Neural cell (in vitro differentiated cells): ENCODE results near the gene DYNLT4. TPM values are rescaled to one million over a fixed set of nuclear protein-coding genes. Genes with fewer than 3 reads are reported as not detected.

ENCODE experiments used
- H2AFZ ChIP-seq: fragments of 200-600, 300-800 bp; sonication (generic), shearing (Covaris generic); 2 replicates; pipeline ENCODE4 v1.6.0; 2014; ENCODE audit warnings: low read depth, mild to moderate bottlenecking, antibody characterized with exemption, low read length, moderate library complexity
- H3F3A ChIP-seq: fragments of 200-600 bp; shearing (Covaris generic); 2 replicates; pipeline ENCODE4 v1.6.1; 2016; ENCODE audit warnings: mild to moderate bottlenecking, moderate library complexity, mixed read lengths, antibody characterized with exemption, low read length; ENCODE audit not compliant: insufficient read depth, poor library complexity, severe bottlenecking
- H3K27ac ChIP-seq: fragments of 200-600, 300-800 bp; sonication (generic), shearing (Covaris generic); 2 replicates; pipeline ENCODE4 v1.5.1; 2014; ENCODE audit warnings: mild to moderate bottlenecking, low read length, moderate library complexity
- H3K27me3 ChIP-seq: fragments of 300-800, 200-600 bp; sonication (generic), shearing (Covaris generic); 2 replicates; pipeline ENCODE4 v1.6.0; 2014; ENCODE audit warnings: mild to moderate bottlenecking, low read depth, low read length, moderate library complexity; ENCODE audit not compliant: insufficient read depth
- H3K36me3 ChIP-seq: fragments of 300-800, 200-600 bp; sonication (generic), shearing (Covaris generic); 2 replicates; pipeline ENCODE4 v1.5.1; 2014; ENCODE audit warnings: mild to moderate bottlenecking, antibody characterized with exemption, low read length, moderate library complexity; ENCODE audit not compliant: insufficient read depth
- H3K4me2 ChIP-seq: fragments of 300-800, 200-600 bp; sonication (generic), shearing (Covaris generic); 2 replicates; pipeline ENCODE4 v1.6.0; 2014; ENCODE audit warnings: mild to moderate bottlenecking, low read length
- H3K4me3 ChIP-seq: fragments of 300-800, 200-600 bp; sonication (generic), shearing (Covaris generic); 2 replicates; pipeline ENCODE4 v1.5.1; 2014; ENCODE audit warnings: mild to moderate bottlenecking, low read length, moderate library complexity
- H3K79me2 ChIP-seq: fragments of 200-600 bp; shearing (Covaris generic); replicated peaks from 2 replicates; pipeline ENCODE4 v1.6.0; 2014; ENCODE audit warnings: mild to moderate bottlenecking, low read length, moderate library complexity; ENCODE audit not compliant: insufficient read depth
- H3K9ac ChIP-seq: fragments of 300-800, 200-600 bp; sonication (generic), shearing (Covaris generic); 2 replicates; pipeline ENCODE4 v1.6.1; 2016; ENCODE audit warnings: mild to moderate bottlenecking, low read length, mixed read lengths
- H3K9me2 ChIP-seq: fragments of 200-600 bp; shearing (Covaris generic); 2 replicates; pipeline ENCODE4 v1.6.1; 2016; ENCODE audit warnings: mild to moderate bottlenecking, low read length, mixed read lengths; ENCODE audit not compliant: insufficient read depth
- H3K9me3 ChIP-seq: fragments of 200-600, 300-800 bp; sonication (generic), shearing (Covaris generic); 2 replicates; pipeline ENCODE4 v1.6.1; 2016; ENCODE audit warnings: mild to moderate bottlenecking, mixed run types, low read length, moderate library complexity, mixed read lengths
- H4K20me1 ChIP-seq: fragments of 200-600 bp; shearing (Covaris generic); 2 replicates; pipeline ENCODE4 v1.6.1; 2016; ENCODE audit warnings: mild to moderate bottlenecking, mixed run types; ENCODE audit not compliant: insufficient read depth
- EP300 ChIP-seq: fragments of 450-650 bp; conservative IDR thresholded peaks from 2 replicates; pipeline ENCODE4 v1.6.1; 2014; ENCODE audit warnings: antibody characterized with exemption, mild to moderate bottlenecking, moderate library complexity; ENCODE audit not compliant: poor library complexity, severe bottlenecking
- EZH2 ChIP-seq: fragments of 200-600, 300-800 bp; shearing (Covaris generic), sonication (generic); IDR thresholded peaks from 2 replicates; pipeline ENCODE4 v1.6.1; 2014; ENCODE audit warnings: antibody characterized with exemption, low read length, borderline replicate concordance, mild to moderate bottlenecking; ENCODE audit not compliant: insufficient read depth, poor library complexity, severe bottlenecking
- MXI1 ChIP-seq: fragments of 450-650 bp; conservative IDR thresholded peaks from 2 replicates; pipeline ENCODE4 v1.6.1; 2014; ENCODE audit warnings: antibody characterized with exemption, mild to moderate bottlenecking; ENCODE audit not compliant: poor library complexity, severe bottlenecking
- POLR2AphosphoS5 ChIP-seq: IDR thresholded peaks from 2 replicates; pipeline ENCODE4 v1.6.1; 2012
- RAD21 ChIP-seq: fragments of 450-650 bp; conservative IDR thresholded peaks from 2 replicates; pipeline ENCODE4 v1.6.1; 2014; ENCODE audit warnings: antibody characterized with exemption, mild to moderate bottlenecking, moderate library complexity
- SMC3 ChIP-seq: fragments of 450-650 bp; conservative IDR thresholded peaks from 2 replicates; pipeline ENCODE4 v1.6.1; 2014; ENCODE audit warnings: antibody characterized with exemption, mild to moderate bottlenecking, moderate library complexity; ENCODE audit not compliant: poor library complexity
- TAF1 ChIP-seq: IDR thresholded peaks from 2 replicates; pipeline ENCODE4 v1.6.1; 2012; ENCODE audit warnings: low read depth
- polyA plus RNA-seq: library from polyadenylated mRNA; depleted of rRNA; stranded (reverse); fragments of >200 nt; gene quantifications from 2 replicates; pipeline ENCODE4 v1.2.3, GENCODE V29; 2014
- TF ChIP-seq, protein P1 (sequence below): IDR thresholded peaks from 2 replicates; pipeline ENCODE4 v1.6.1; 2012; ENCODE audit warnings: borderline replicate concordance
- TF ChIP-seq, protein P2 (sequence below): fragments of 450-650 bp; IDR thresholded peaks from 2 replicates; pipeline ENCODE4 v1.5.1; 2014; ENCODE audit warnings: antibody characterized with exemption, mild to moderate bottlenecking, moderate library complexity; ENCODE audit not compliant: poor library complexity, severe bottlenecking

Gene DYNLT4
- polyA plus RNA-seq, 1 donor from 2014 or later = not detected

DNA sequence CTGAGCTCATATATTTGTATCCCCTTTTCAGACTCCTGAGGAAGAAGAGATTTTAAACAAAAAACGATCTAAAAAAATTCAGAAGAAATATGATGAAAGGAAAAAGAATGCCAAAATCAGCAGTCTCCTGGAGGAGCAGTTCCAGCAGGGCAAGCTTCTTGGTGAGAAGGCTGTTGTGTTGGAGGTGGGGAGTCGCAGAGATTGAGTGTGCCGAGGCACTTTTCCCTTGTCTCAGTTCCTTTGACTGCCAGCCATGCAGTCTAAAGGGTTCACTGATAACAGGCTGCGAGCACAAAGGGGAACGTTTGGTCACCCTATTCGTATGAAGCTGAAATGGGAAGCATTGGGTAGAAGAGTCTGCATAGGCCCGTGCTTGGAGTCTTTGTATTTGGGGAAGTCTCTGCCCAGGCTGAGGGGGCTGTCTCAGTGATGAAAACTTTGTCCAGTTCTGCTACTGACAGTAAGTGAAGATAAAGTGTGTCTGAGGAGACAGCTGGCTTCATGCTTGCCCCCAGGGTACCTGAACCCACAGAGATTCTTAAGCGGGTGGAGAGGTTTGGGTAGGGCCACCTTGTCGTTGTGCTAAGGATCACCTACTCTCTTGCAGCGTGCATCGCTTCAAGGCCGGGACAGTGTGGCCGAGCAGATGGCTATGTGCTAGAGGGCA, 29.0 kb downstream of the DYNLT4 start:
- H3K27ac ChIP-seq = no peak overlapping the region
- H3K9me3 ChIP-seq = no peaks in the 10 kb centered on the region
- no peaks in the 10 kb centered on the region for H3K36me3 ChIP-seq
- no peak overlapping the region for H3K4me3 ChIP-seq
- no peaks in the 10 kb centered on the region for H3K27me3 ChIP-seq
- no peak overlapping the region for H2AFZ ChIP-seq
- no peaks in the 10 kb centered on the region for H3F3A ChIP-seq
- peaks cover 2% of the 10 kb centered on the region for H4K20me1 ChIP-seq
- no peak overlapping the region for H3K9ac ChIP-seq
- peaks cover 10% of the 10 kb centered on the region for H3K79me2 ChIP-seq
- H3K9me2 ChIP-seq = no peaks in the 10 kb centered on the region
- TF ChIP-seq MXI1 (no peak), RAD21 (no peak), SMC3 (no peak), TAF1 (no peak)
- no peak overlapping the region for H3K4me2 ChIP-seq

DNA sequence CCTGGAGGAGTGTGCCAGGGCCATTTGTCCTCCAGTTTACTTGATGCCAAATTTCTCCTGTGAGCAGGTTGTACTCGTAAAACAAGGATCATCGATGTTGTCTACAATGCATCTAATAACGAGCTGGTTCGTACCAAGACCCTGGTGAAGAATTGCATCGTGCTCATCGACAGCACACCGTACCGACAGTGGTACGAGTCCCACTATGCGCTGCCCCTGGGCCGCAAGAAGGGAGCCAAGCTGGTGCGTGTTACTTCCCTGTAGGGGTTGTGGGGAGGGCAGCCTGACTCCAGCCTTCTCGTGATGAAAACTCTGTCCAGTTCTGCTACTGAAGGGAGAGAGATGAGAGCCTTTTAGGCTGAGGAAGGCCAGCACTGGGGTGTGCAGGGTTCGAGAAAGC, 29.6 kb downstream of the DYNLT4 start:
- no peak overlapping the region for H2AFZ ChIP-seq
- no peak overlapping the region for H3K27ac ChIP-seq
- peak overlapping the region; percentile 81 for H3K4me3 ChIP-seq
- no peak overlapping the region for H3K9ac ChIP-seq
- H3K9me3 ChIP-seq = no peaks in the 10 kb centered on the region
- H3K79me2 ChIP-seq = peaks cover 10% of the 10 kb centered on the region
- no peaks in the 10 kb centered on the region for H3K36me3 ChIP-seq
- no peak overlapping the region for H3K4me2 ChIP-seq
- no peaks in the 10 kb centered on the region for H3K27me3 ChIP-seq
- no peaks in the 10 kb centered on the region for H3K9me2 ChIP-seq
- H3F3A ChIP-seq = no peaks in the 10 kb centered on the region
- peaks cover 2% of the 10 kb centered on the region for H4K20me1 ChIP-seq
- TF ChIP-seq TAF1 = no peak
- no peak for TF ChIP-seq EZH2
- TF ChIP-seq, protein P1, sequence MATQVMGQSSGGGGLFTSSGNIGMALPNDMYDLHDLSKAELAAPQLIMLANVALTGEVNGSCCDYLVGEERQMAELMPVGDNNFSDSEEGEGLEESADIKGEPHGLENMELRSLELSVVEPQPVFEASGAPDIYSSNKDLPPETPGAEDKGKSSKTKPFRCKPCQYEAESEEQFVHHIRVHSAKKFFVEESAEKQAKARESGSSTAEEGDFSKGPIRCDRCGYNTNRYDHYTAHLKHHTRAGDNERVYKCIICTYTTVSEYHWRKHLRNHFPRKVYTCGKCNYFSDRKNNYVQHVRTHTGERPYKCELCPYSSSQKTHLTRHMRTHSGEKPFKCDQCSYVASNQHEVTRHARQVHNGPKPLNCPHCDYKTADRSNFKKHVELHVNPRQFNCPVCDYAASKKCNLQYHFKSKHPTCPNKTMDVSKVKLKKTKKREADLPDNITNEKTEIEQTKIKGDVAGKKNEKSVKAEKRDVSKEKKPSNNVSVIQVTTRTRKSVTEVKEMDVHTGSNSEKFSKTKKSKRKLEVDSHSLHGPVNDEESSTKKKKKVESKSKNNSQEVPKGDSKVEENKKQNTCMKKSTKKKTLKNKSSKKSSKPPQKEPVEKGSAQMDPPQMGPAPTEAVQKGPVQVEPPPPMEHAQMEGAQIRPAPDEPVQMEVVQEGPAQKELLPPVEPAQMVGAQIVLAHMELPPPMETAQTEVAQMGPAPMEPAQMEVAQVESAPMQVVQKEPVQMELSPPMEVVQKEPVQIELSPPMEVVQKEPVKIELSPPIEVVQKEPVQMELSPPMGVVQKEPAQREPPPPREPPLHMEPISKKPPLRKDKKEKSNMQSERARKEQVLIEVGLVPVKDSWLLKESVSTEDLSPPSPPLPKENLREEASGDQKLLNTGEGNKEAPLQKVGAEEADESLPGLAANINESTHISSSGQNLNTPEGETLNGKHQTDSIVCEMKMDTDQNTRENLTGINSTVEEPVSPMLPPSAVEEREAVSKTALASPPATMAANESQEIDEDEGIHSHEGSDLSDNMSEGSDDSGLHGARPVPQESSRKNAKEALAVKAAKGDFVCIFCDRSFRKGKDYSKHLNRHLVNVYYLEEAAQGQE = no peak
- TF ChIP-seq POLR2AphosphoS5 = no peak
- no peak for TF ChIP-seq SMC3
- no peak for TF ChIP-seq EP300
- TF ChIP-seq MXI1 = no peak
- no peak for TF ChIP-seq RAD21
- TF ChIP-seq, protein P2, sequence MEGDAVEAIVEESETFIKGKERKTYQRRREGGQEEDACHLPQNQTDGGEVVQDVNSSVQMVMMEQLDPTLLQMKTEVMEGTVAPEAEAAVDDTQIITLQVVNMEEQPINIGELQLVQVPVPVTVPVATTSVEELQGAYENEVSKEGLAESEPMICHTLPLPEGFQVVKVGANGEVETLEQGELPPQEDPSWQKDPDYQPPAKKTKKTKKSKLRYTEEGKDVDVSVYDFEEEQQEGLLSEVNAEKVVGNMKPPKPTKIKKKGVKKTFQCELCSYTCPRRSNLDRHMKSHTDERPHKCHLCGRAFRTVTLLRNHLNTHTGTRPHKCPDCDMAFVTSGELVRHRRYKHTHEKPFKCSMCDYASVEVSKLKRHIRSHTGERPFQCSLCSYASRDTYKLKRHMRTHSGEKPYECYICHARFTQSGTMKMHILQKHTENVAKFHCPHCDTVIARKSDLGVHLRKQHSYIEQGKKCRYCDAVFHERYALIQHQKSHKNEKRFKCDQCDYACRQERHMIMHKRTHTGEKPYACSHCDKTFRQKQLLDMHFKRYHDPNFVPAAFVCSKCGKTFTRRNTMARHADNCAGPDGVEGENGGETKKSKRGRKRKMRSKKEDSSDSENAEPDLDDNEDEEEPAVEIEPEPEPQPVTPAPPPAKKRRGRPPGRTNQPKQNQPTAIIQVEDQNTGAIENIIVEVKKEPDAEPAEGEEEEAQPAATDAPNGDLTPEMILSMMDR = no peak
